GM19397 (cell line): Measurements from ENCODE around the gene LTA.

Source experiments
- ATAC-seq: cut with Tn5 transposase; IDR thresholded peaks from one replicate; pipeline ENCODE4 v1.9.1; 2021; ENCODE audit warnings: mild to moderate bottlenecking, moderate library complexity; ENCODE audit not compliant: unreplicated experiment

Gene LTA

GRCh38 chr6:31572041-31572911 is at the start of gene LTA:
TSS of gene LTA (plus strand) at chr6:31572289. CDS start at chr6:31572743, 454 bp downstream.
- ATAC-seq, result peak; percentile 42

GRCh38 chr6:31525553-31525931 is 46.5 kb upstream of the LTA start:
- no peak for ATAC-seq

GRCh38 chr6:31525932-31526591 is 46.0 kb upstream of the LTA start:
- ATAC-seq, result no peak

GRCh38 chr6:31528307-31528777 is 43.7 kb upstream of the LTA start:
- no peak for ATAC-seq

- ATAC-seq, result no peak
Measured at GRCh38 chr6:31528821-31529328, 43.2 kb upstream of the LTA start, which contains the start of gene MCCD1. TSS of gene MCCD1 (plus strand) at chr6:31528962. CDS start at chr6:31529015, 53 bp downstream.

- no peak for ATAC-seq
Measured at GRCh38 chr6:31529329-31530150, 42.5 kb upstream of the LTA start.

- no peak for ATAC-seq
Measured at GRCh38 chr6:31530659-31531058, 41.4 kb upstream of the LTA start.

GRCh38 chr6:31531162-31531561 is 40.9 kb upstream of the LTA start:
- ATAC-seq, result no peak

GRCh38 chr6:31531771-31532643 is 40.1 kb upstream of the LTA start:
- ATAC-seq, result no peak

GRCh38 chr6:31532644-31533454 is 39.2 kb upstream of the LTA start:
- ATAC-seq, result no peak

- ATAC-seq, result no peak
Measured at GRCh38 chr6:31533455-31533841, 38.6 kb upstream of the LTA start.

GRCh38 chr6:31534011-31534410 is 38.1 kb upstream of the LTA start:
- no peak for ATAC-seq

GRCh38 chr6:31534521-31535040 is 37.5 kb upstream of the LTA start:
- ATAC-seq, result no peak

- no peak for ATAC-seq
Measured at GRCh38 chr6:31535538-31536324, 36.4 kb upstream of the LTA start.

- no peak for ATAC-seq
Measured at GRCh38 chr6:31538805-31539400, 33.2 kb upstream of the LTA start.

- ATAC-seq, result no peak
Measured at GRCh38 chr6:31540640-31541039, 31.4 kb upstream of the LTA start.

GRCh38 chr6:31541059-31541657 is 30.9 kb upstream of the LTA start:
- ATAC-seq, result peak; percentile 7
